Measurements from ENCODE around the gene WSCD2. TPM values are rescaled to one million over a fixed set of nuclear protein-coding genes. Genes with fewer than 3 reads are reported as not detected.

WSCD2 gene
- polyA plus RNA-seq, 1 donor from 2014 or later = 5.8 TPM

DNA sequence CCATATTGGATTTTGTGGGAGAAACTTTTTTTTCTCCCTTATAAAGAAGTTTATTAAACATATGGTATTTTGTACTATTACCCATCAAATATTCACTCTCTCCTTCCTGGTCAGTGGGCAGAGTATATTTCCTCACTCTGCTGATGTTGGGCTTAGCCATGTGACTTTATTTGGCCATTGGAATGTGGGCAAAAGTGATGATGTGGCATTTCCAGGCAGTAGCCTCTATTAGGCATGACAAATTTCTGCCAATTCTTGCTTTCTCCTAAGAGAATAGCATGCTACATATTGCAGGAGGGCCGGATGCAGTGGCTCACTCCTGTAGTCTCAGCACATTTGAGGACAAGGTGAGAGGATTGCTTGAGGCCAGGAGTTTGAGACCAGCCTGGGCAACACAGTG lies 24.4 kb upstream of the WSCD2 start:
- no peak overlapping the region for H3K27ac ChIP-seq (ENCODE audit: low read length)
- TF ChIP-seq TAF1 (IDR thresholded peaks at IDR 0.05; ENCODE audit: low read depth) (no peak), RAD21 (conservative IDR thresholded peaks at IDR 0.05) (no peak), POLR2AphosphoS5 (IDR thresholded peaks at IDR 0.05) (no peak), MXI1 (conservative IDR thresholded peaks at IDR 0.05; ENCODE audit: poor library complexity, severe bottlenecking) (no peak), EP300 (conservative IDR thresholded peaks at IDR 0.05; ENCODE audit: poor library complexity, severe bottlenecking) (no peak), SMC3 (conservative IDR thresholded peaks at IDR 0.05; ENCODE audit: poor library complexity) (no peak), EZH2 (IDR thresholded peaks at IDR 0.05; ENCODE audit: borderline replicate concordance, insufficient read depth, low read length, poor library complexity, severe bottlenecking) (no peak)
- TF ChIP-seq, protein P1, sequence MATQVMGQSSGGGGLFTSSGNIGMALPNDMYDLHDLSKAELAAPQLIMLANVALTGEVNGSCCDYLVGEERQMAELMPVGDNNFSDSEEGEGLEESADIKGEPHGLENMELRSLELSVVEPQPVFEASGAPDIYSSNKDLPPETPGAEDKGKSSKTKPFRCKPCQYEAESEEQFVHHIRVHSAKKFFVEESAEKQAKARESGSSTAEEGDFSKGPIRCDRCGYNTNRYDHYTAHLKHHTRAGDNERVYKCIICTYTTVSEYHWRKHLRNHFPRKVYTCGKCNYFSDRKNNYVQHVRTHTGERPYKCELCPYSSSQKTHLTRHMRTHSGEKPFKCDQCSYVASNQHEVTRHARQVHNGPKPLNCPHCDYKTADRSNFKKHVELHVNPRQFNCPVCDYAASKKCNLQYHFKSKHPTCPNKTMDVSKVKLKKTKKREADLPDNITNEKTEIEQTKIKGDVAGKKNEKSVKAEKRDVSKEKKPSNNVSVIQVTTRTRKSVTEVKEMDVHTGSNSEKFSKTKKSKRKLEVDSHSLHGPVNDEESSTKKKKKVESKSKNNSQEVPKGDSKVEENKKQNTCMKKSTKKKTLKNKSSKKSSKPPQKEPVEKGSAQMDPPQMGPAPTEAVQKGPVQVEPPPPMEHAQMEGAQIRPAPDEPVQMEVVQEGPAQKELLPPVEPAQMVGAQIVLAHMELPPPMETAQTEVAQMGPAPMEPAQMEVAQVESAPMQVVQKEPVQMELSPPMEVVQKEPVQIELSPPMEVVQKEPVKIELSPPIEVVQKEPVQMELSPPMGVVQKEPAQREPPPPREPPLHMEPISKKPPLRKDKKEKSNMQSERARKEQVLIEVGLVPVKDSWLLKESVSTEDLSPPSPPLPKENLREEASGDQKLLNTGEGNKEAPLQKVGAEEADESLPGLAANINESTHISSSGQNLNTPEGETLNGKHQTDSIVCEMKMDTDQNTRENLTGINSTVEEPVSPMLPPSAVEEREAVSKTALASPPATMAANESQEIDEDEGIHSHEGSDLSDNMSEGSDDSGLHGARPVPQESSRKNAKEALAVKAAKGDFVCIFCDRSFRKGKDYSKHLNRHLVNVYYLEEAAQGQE (IDR thresholded peaks at IDR 0.05; ENCODE audit: borderline replicate concordance) = no peak
- TF ChIP-seq, protein P2, sequence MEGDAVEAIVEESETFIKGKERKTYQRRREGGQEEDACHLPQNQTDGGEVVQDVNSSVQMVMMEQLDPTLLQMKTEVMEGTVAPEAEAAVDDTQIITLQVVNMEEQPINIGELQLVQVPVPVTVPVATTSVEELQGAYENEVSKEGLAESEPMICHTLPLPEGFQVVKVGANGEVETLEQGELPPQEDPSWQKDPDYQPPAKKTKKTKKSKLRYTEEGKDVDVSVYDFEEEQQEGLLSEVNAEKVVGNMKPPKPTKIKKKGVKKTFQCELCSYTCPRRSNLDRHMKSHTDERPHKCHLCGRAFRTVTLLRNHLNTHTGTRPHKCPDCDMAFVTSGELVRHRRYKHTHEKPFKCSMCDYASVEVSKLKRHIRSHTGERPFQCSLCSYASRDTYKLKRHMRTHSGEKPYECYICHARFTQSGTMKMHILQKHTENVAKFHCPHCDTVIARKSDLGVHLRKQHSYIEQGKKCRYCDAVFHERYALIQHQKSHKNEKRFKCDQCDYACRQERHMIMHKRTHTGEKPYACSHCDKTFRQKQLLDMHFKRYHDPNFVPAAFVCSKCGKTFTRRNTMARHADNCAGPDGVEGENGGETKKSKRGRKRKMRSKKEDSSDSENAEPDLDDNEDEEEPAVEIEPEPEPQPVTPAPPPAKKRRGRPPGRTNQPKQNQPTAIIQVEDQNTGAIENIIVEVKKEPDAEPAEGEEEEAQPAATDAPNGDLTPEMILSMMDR (IDR thresholded peaks at IDR 0.05; ENCODE audit: poor library complexity, severe bottlenecking) = no peak
- no peaks in the 10 kb centered on the region for H3K9me3 ChIP-seq (ENCODE audit: low read length)
- H3K9ac ChIP-seq (ENCODE audit: low read length) = no peak overlapping the region
- H4K20me1 ChIP-seq (ENCODE audit: insufficient read depth) = no peaks in the 10 kb centered on the region
- no peak overlapping the region for H3K4me3 ChIP-seq (ENCODE audit: low read length)
- no peak overlapping the region for H3K4me2 ChIP-seq (ENCODE audit: low read length)
- no peaks in the 10 kb centered on the region for H3K36me3 ChIP-seq (ENCODE audit: insufficient read depth, low read length)
- no peaks in the 10 kb centered on the region for H3K9me2 ChIP-seq (ENCODE audit: insufficient read depth, low read length)
- no peaks in the 10 kb centered on the region for H3K27me3 ChIP-seq (ENCODE audit: insufficient read depth, low read depth, low read length)
- no peaks in the 10 kb centered on the region for H3K79me2 ChIP-seq (replicated peaks; ENCODE audit: insufficient read depth, low read length)
- H3F3A ChIP-seq (ENCODE audit: insufficient read depth, low read length, poor library complexity, severe bottlenecking) = no peaks in the 10 kb centered on the region
- H2AFZ ChIP-seq (ENCODE audit: low read depth, low read length) = no peak overlapping the region

DNA sequence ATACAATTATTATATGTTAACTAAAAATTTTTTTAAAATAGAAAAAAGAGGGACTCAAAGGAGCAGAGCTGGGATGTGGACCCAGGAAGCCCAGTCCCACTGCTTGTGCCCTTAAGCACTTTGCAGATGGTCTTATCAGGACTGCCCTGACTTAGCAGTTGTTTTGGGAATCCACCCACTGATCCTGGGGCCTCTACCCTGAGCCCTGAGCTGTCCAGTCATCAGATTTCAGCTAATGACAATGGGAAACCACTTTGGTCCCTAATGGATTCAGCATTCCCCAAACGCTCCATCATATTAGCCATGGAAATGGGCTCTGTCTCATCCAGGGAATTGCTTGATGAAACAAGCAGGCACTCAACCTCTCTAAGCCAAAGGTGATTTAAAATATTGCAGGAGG lies 22.5 kb upstream of the WSCD2 start:
- Histone ChIP-seq H3K27me3 (ENCODE audit: insufficient read depth, low read depth, low read length) (no peaks in the 10 kb centered on the region), H3K79me2 (replicated peaks; ENCODE audit: insufficient read depth, low read length) (no peaks in the 10 kb centered on the region), H3K9me3 (ENCODE audit: low read length) (no peaks in the 10 kb centered on the region), H3F3A (ENCODE audit: insufficient read depth, low read length, poor library complexity, severe bottlenecking) (no peaks in the 10 kb centered on the region), H2AFZ (ENCODE audit: low read depth, low read length) (no peak overlapping the region), H3K4me3 (ENCODE audit: low read length) (no peak overlapping the region), H3K4me2 (ENCODE audit: low read length) (no peak overlapping the region), H3K27ac (ENCODE audit: low read length) (no peak overlapping the region), H4K20me1 (ENCODE audit: insufficient read depth) (no peaks in the 10 kb centered on the region), H3K9me2 (ENCODE audit: insufficient read depth, low read length) (no peaks in the 10 kb centered on the region), H3K36me3 (ENCODE audit: insufficient read depth, low read length) (no peaks in the 10 kb centered on the region), H3K9ac (ENCODE audit: low read length) (no peak overlapping the region)
- TF ChIP-seq TAF1 (IDR thresholded peaks at IDR 0.05; ENCODE audit: low read depth) = no peak
- TF ChIP-seq RAD21 (conservative IDR thresholded peaks at IDR 0.05) = no peak
- TF ChIP-seq EP300 (conservative IDR thresholded peaks at IDR 0.05; ENCODE audit: poor library complexity, severe bottlenecking) = no peak
- no peak for TF ChIP-seq POLR2AphosphoS5 (IDR thresholded peaks at IDR 0.05)
- no peak for TF ChIP-seq MXI1 (conservative IDR thresholded peaks at IDR 0.05; ENCODE audit: poor library complexity, severe bottlenecking)
- TF ChIP-seq, protein P2 (IDR thresholded peaks at IDR 0.05; ENCODE audit: poor library complexity, severe bottlenecking) = no peak
- TF ChIP-seq EZH2 (IDR thresholded peaks at IDR 0.05; ENCODE audit: borderline replicate concordance, insufficient read depth, low read length, poor library complexity, severe bottlenecking) = no peak
- TF ChIP-seq SMC3 (conservative IDR thresholded peaks at IDR 0.05; ENCODE audit: poor library complexity) = no peak
- TF ChIP-seq, protein P1 (IDR thresholded peaks at IDR 0.05; ENCODE audit: borderline replicate concordance) = no peak

Measured in neural cell (in vitro differentiated cells).